HG03097 (cell line): ENCODE data around the gene ASTN2.

Experiments
- ATAC-seq: cut with Tn5 transposase; IDR thresholded peaks from one replicate; pipeline ENCODE4 v1.9.1; 2021; ENCODE audit not compliant: unreplicated experiment, low FRiP score

ASTN2 gene

GRCh38 chr9:116658265-116658664 is 756.6 kb downstream of the ASTN2 start:
- no peak for ATAC-seq

GRCh38 chr9:116656977-116657376 is 757.9 kb downstream of the ASTN2 start:
- ATAC-seq: no peak

GRCh38 chr9:116656501-116656971 is 758.3 kb downstream of the ASTN2 start:
- ATAC-seq: no peak

- no peak for ATAC-seq
Measured at GRCh38 chr9:116654059-116654355, 760.9 kb downstream of the ASTN2 start.

GRCh38 chr9:116653348-116654058 is 761.4 kb downstream of the ASTN2 start:
- ATAC-seq: no peak

- ATAC-seq: no peak
Measured at GRCh38 chr9:116647515-116647809, 767.4 kb downstream of the ASTN2 start.

- ATAC-seq: no peak
Measured at GRCh38 chr9:116646661-116647514, 768.0 kb downstream of the ASTN2 start.

GRCh38 chr9:116644091-116644688 is 770.7 kb downstream of the ASTN2 start:
- no peak for ATAC-seq

- no peak for ATAC-seq
Measured at GRCh38 chr9:116643691-116644090, 771.2 kb downstream of the ASTN2 start.

- ATAC-seq: no peak
Measured at GRCh38 chr9:116641292-116642059, 773.4 kb downstream of the ASTN2 start.

GRCh38 chr9:116639251-116639741 is 775.6 kb downstream of the ASTN2 start:
- no peak for ATAC-seq

GRCh38 chr9:116635908-116636307 is 778.9 kb downstream of the ASTN2 start:
- no peak for ATAC-seq

- no peak for ATAC-seq
Measured at GRCh38 chr9:116632990-116633838, 781.6 kb downstream of the ASTN2 start.

- no peak for ATAC-seq
Measured at GRCh38 chr9:116629634-116630033, 785.2 kb downstream of the ASTN2 start.

- no peak for ATAC-seq
Measured at GRCh38 chr9:116628716-116629115, 786.1 kb downstream of the ASTN2 start.

- no peak for ATAC-seq
Measured at GRCh38 chr9:116627433-116627832, 787.4 kb downstream of the ASTN2 start.

GRCh38 chr9:116626762-116627161 is 788.1 kb downstream of the ASTN2 start:
- no peak for ATAC-seq

GRCh38 chr9:116623715-116624114 is 791.1 kb downstream of the ASTN2 start:
- no peak for ATAC-seq

GRCh38 chr9:116617389-116617788 is 797.5 kb downstream of the ASTN2 start:
- no peak for ATAC-seq
